Fibroblast of skin of left quadriceps (primary cell): ENCODE results near the gene ACTL8.
A peak's percentile ranks its signal among the peaks of the same experiment; 100 is the strongest.

Experiments
- DNase-seq, 2 experiments: peaks; one replicate each; pipeline ENCODE4 v3.0.0-alpha.2; 2013; ENCODE audit warnings: low read depth in 2 of 2

The ACTL8 gene

GRCh38 chr1:17805869-17806684, 50.9 kb downstream of the ACTL8 start:
- DNase-seq = no peak

GRCh38 chr1:17808816-17809215, 53.7 kb downstream of the ACTL8 start:
- DNase-seq = no peak

DNA sequence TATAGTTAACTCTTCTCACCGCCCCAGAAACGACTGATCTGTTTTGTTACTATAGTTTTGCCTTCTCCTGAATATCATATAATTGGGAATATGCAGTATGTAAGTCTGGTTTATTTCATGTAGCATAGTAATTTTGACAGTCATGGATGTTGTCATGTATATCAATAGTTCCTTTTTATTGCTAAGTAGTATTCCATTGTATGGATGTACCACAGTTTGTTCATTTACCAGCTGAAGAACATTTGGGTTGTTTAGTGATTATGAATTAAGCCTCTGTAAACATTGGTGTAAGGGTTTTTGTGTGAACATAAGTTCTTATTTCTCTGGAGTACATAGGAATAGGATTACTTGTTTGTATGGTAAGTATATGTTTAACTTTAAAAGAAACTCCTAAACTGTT, 55.5 kb downstream of the ACTL8 start:
- DNase-seq = no peak

DNA sequence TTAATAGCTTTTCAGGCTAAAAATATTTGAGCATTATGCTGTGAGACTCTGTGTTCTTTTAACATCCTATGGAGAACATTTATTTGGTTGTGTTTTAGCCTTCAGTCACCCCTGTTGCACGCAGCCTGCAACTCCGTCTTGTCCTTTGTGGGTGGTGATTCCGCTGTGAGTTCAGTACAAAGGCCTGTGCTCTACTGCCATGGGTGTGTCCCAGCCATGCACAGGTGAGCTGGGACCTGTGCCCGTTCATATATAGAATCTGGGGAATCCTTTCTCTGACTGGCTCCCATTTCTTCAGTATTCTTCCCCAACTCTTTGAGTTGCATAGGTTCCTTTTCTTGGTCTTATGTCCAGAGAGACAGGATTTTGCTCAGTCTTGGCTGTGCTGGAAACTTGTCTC, 61.4 kb downstream of the ACTL8 start:
- no peak for DNase-seq

DNA sequence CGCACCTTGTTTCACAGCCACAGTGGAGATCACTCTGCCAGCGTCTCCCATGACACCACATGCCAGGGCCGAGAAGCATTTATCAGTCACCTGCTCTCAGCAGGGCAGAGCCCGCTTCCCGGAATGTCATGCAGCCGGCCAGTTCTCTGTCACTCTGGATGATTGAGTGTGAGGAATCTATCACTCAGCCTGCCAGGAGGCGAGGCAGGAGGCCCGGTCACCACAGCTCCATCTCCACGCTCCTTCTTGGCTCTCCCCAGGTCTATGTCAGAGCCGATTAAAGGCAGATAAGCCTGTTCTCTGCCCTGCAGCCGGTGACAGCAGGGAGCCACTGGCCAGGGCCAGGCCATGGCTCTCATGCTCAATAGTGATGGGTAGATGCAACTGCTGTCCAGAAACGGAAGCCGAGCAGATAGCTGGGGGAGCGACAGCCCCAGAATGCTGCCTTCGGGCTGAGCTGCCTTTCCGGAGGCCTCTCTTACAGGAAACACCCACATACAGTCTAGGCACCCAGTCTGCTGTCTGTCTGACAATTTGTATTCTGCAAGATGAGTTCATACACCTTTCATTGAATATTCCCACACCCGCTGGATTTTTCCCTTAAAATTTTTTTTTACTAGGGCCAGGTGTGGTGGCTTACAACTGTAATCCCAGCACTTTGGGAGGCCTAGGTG, 64.1 kb downstream of the ACTL8 start:
- no peak for DNase-seq

- DNase-seq = no peak
These were observed 65.1 kb downstream of the ACTL8 start for GRCh38 chr1:17820198-17820597.

GRCh38 chr1:17822741-17823426, 67.8 kb downstream of the ACTL8 start:
- DNase-seq = no peak

GRCh38 chr1:17825273-17826164, 70.4 kb downstream of the ACTL8 start:
- DNase-seq = no peak

- DNase-seq = no peak
These were observed 71.0 kb downstream of the ACTL8 start for GRCh38 chr1:17826165-17826488.

- no peak for DNase-seq
These were observed 73.9 kb downstream of the ACTL8 start for GRCh38 chr1:17828991-17829390.

DNA sequence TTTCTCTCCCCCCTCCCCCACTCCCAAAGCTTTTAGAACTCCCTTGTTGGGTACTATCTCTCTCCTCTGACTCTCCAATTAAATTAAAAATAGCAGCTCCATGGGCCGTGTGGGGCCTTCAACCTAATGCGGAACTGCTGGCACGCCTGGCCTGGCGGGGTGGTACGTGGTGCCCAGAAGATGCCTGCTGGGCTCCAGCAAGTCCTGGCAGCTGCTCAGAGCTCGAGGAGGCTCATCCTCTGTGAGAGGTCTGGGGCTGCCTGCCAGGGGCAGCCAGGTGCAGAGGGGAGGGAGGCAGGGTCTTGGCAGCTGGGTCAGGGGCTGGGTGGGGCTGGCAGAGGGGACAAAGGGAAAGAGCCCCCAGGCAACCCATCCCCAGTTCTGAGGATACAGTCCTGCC, 74.4 kb downstream of the ACTL8 start:
- DNase-seq = no peak

- DNase-seq = peak; percentile 32 to 39
These were observed 76.5 kb downstream of the ACTL8 start for GRCh38 chr1:17831597-17831996.

DNA sequence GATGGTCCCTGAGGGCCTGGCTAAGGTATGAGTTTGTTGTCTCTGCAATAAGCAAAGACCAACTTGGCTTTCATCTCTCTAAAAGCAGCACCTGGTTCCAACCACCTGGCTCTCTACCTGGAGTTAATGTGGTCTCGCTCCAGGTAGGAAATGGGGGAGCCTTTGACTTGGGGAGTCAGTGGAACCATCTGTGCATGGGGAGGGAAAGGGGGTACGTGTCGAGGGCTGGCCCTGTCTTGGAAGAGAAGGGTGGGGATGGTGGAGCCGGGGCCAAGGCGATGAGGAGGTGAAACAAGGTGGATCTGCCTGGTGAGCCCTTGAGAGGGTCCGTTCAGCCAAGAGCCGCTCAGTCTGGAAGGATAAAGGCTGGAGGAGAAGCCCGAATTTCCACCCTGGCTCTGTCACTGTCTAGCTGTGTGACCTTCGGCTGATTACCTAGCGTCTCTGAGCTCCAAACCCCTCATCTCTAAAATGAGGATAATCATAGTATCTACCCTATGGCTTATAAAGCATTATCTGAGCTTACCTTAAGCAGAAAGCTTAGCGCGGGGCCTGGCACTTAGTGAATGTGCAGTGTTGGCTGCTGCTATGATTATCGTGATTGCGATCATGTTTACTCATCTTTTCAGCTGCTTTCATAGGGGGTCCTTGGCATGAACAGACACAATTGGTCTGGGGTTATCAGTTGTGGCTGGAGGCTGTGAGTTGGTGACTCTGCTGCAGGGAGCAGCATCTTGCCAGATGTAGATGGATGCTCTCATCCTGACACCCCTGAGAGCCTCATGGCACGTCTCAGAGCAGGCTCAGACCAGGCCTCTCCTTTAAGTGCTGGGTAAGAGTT, 78.7 kb downstream of the ACTL8 start:
- no peak for DNase-seq

GRCh38 chr1:17834561-17835100, 79.5 kb downstream of the ACTL8 start:
- DNase-seq = no peak

GRCh38 chr1:17837233-17838030, 82.3 kb downstream of the ACTL8 start:
- DNase-seq = no peak

DNA sequence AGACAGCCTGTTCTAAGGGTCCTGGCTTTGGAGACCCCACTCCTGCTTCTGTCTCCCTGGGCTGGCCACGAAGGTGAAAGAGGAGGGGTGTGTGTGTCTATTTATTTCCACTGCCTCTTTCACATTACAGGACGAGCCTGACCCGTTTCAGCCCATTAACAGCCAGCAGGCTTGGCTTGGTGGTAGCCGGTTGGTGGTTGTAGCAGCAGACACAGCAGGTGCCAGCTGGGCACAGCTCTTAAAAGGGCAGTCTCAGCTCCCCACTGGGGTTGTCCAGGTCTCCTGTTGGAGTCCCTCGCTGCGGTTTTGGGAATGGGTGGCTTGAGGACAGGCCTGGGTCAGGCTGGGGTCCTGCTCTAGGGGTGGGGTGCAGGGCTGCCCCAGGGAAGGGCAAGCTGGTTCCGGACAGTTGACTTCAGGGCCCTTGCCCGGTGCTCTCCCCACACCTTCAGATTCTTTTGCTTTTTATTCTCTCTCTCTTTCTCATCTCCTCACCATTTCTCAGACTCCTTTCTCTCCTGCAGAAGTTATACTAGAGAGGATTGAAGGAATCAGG, 84.6 kb downstream of the ACTL8 start:
- DNase-seq = no peak

DNA sequence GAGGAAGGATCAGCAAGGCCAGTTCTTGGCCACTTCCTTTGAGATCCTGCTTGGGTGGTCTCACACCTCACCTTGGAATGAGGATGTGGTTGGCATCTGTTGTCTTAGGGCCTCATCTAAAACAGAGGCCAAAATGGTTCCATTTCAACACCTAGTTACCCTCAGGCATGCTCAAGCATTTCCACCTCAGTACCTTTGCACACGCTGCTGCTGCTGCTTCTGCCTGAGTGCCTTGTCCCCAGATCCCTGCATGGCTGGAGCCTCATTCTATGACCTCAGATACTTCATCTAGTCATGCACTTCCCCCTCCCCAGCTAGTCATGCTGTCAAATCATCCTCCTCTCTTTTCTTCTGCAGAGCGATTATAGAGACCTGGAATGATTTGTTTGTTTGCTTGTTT, 86.8 kb downstream of the ACTL8 start:
- DNase-seq = no peak

DNA sequence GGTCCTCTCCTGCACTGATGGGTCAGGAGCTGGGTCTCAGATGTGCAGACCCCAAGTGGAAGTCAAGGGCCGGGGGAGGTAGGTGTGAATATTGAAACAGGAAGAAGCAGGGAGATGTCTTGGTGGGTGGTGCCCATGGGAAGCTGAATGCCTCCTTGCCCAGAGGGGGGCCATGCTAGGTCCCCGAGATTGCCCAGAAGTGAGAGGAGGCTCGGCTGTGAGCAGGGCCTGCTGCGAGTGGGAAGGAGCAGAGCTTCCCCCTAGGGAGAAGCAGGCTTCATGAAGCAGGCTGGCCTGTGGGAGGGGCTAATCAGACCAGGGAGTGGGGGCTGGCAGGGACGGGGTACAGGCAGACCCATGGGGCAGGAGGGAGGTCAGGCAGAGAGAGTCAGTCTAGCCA, 87.6 kb downstream of the ACTL8 start:
- DNase-seq = no peak

- no peak for DNase-seq
These were observed 89.2 kb downstream of the ACTL8 start for GRCh38 chr1:17844185-17844826.
